Type B pancreatic cell (in vitro differentiated cells): ENCODE measurements around the gene PGM5. TPM values are rescaled to one million over a fixed set of nuclear protein-coding genes. Genes with fewer than 3 reads are reported as not detected.

Experiments
- DNase-seq: peaks from one replicate; pipeline ENCODE4 v3.0.0; 2021; ENCODE audit warnings: mixed read lengths; ENCODE audit not compliant: unreplicated experiment; ENCODE audit errors: extremely low spot score
- H3K27ac Mint-ChIP-seq: 2 replicates; pipeline ENCODE4 v1.8.0; 2021; ENCODE audit warnings: mild to moderate bottlenecking, mixed read lengths
- H3K27me3 Mint-ChIP-seq: 2 replicates; pipeline ENCODE4 v1.8.0; 2021; ENCODE audit warnings: mixed read lengths
- H3K36me3 Mint-ChIP-seq: 2 replicates; pipeline ENCODE4 v1.8.0; 2021; ENCODE audit warnings: mixed read lengths
- H3K4me1 Mint-ChIP-seq: one replicate; pipeline ENCODE4 v1.8.0; 2021; ENCODE audit warnings: mixed read lengths; ENCODE audit not compliant: unreplicated experiment
- H3K4me3 Mint-ChIP-seq: 2 replicates; pipeline ENCODE4 v1.8.0; 2021; ENCODE audit warnings: mild to moderate bottlenecking, mixed read lengths
- H3K9me3 Mint-ChIP-seq: 2 replicates; pipeline ENCODE4 v1.8.0; 2021; ENCODE audit warnings: mixed read lengths
- total RNA-seq: library from RNA; stranded (reverse); gene quantifications from 2 replicates; pipeline ENCODE4 v1.2.1, GENCODE V29; 2021; ENCODE audit warnings: low replicate concordance
- TF ChIP-seq, protein P1 (sequence below): fragments of 200-600 bp; sonication (generic); conservative IDR thresholded peaks from 2 replicates; pipeline ENCODE4 v1.5.0; 2021; ENCODE audit warnings: antibody characterized with exemption, mild to moderate bottlenecking

PGM5 gene
- total RNA-seq, 1 donor from 2014 or later: 21.2 TPM

GRCh38 chr9:68577774-68578591, 221.6 kb downstream of the PGM5 start:
- H3K4me3 Mint-ChIP-seq: no peak overlapping the region
- no peaks in the 10 kb centered on the region for H3K4me1 Mint-ChIP-seq
- no peaks in the 10 kb centered on the region for H3K9me3 Mint-ChIP-seq
- DNase-seq: no peak
- no peaks in the 10 kb centered on the region for H3K36me3 Mint-ChIP-seq
- H3K27me3 Mint-ChIP-seq: peaks cover 3% of the 10 kb centered on the region
- H3K27ac Mint-ChIP-seq: no peak overlapping the region
- TF ChIP-seq, protein P1, sequence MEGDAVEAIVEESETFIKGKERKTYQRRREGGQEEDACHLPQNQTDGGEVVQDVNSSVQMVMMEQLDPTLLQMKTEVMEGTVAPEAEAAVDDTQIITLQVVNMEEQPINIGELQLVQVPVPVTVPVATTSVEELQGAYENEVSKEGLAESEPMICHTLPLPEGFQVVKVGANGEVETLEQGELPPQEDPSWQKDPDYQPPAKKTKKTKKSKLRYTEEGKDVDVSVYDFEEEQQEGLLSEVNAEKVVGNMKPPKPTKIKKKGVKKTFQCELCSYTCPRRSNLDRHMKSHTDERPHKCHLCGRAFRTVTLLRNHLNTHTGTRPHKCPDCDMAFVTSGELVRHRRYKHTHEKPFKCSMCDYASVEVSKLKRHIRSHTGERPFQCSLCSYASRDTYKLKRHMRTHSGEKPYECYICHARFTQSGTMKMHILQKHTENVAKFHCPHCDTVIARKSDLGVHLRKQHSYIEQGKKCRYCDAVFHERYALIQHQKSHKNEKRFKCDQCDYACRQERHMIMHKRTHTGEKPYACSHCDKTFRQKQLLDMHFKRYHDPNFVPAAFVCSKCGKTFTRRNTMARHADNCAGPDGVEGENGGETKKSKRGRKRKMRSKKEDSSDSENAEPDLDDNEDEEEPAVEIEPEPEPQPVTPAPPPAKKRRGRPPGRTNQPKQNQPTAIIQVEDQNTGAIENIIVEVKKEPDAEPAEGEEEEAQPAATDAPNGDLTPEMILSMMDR: no peak

Other genes starting within 250 kb of the PGM5 start
- gene ZNG1C, start 114.6 kb upstream of the PGM5 start, total RNA-seq: 27.2 and 33.2 TPM in 2 replicates
- not detected in 2 replicates for gene FOXD4L3, start 53.7 kb upstream of the PGM5 start, total RNA-seq
- gene TMEM252, start 184.3 kb downstream of the PGM5 start, total RNA-seq: 0.67 and 0.80 TPM in 2 replicates